HK-2 (cell line): Measurements from ENCODE around the gene TCF4.
"Not testable (repeated sequence)": the region's sequence is repeated elsewhere in the genome, so short reads cannot be mapped to it uniquely, and the experiment has no call there.

Source experiments
- DNase-seq: peaks from one replicate; pipeline ENCODE4 v3.0.0-alpha.2; 2018; ENCODE audit not compliant: unreplicated experiment

Gene TCF4

DNA sequence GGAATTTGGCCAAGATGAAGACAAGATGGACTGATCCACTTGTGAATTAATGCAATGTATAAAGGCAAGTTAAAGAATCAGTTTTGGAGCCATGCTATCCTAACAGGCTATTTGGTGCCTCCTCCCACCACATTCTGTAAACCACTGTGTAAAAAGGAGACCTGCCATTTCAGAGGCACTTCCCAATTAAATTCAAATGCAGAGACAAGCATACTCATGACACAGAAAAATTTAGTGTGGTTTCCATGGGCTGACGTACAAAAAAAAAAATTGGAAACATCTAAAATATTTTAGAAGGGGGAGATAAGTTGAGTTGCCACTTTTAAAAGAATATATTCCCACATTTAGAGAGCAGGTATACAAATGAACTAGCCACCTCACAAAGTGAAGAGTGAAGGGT, 112.1 kb downstream of the TCF4 start:
- DNase-seq: no peak

DNA sequence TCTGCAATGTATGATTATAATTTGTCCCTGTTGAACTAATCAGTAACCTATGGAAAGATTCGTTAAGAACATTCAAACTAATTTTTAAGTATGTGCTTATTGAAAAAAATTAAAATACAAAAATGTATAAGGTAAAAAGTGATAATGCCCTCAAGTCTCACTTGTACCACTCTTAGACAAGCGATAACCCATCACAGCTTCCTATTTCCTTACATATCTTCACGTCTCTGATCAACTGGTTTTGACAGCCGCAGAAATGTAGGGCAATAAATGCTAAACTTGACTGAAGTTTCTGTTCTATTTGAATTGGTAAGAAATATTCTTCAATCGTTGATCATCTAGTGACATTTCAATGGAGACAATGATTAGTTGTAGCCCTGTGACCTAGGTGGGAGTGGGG, 112.5 kb downstream of the TCF4 start:
- DNase-seq: no peak

DNA sequence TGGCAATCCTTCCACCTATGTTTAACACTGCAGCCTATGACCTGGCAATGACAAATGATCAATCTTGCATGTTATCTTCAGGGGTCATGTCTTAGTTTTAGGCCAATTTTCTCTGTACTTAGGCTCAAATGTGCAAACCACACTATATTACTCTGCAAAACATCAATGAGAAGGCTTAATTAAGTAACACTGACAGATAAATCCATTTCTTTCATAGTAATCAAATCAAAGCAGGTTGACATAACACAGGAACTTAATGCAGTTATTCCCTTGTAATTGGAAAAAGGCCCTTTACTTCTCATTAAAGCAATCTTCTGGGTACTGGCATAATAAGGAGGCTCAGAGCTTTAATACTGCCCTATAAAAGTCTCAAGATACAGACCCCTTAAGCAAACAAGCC, 114.4 kb downstream of the TCF4 start:
- DNase-seq: no peak

DNA sequence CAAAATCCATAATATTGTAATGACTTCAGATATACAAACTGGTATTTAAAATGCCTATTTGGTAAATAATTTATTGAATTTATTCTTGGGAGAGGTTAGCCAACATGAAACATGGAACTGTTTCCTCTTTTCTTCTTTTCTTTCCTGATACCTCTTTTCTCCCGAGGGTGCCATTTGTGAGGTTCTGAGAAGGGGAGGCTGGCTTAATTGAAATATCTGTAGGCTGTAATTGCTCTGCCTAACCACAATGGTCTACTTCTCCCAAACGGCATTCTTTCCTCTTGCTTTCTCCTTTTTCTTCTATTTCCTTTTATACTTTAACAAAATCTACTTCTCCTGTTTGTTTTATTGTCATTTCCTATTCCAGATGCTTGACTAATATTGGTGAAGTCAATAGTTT, 114.9 kb downstream of the TCF4 start:
- DNase-seq: no peak

DNA sequence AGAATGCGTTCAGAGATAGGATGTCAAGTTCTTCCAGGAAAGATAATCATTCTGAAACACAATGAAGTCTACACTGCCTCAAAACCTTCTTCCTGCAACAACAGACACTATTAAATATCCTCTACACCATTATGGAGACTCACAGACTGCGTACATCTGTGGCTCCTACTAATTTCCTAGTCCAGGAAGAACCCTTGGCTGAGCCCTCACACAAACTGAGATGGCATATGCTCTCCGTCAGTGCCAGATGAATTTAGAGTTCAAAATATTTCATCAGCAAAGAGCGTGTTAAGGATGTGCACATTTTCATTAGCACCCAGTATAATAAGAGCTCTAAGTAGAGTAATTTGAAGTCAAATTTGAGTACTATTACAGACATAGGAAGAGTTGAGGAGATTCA, 117.2 kb downstream of the TCF4 start:
- no peak for DNase-seq

DNA sequence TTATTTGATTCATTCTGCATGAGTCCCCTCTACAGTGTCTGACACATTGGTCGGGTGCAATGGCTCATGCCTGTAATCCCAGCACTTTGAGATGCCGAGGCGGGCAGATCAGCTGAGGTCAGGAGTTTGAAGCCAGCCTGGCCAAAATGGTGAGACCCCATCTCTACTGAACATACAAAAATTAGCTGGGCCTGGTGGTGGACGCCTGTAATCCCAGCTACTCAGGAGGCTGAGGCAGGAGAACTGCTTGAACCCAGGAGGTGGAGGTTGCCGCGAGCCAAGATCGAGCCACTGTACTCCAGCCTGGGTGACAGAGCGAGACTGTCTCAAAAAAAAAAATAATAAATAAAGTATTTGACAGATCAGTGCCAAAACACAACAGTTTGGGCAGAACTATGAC, 118.9 kb downstream of the TCF4 start:
- DNase-seq: not testable (repeated sequence)

DNA sequence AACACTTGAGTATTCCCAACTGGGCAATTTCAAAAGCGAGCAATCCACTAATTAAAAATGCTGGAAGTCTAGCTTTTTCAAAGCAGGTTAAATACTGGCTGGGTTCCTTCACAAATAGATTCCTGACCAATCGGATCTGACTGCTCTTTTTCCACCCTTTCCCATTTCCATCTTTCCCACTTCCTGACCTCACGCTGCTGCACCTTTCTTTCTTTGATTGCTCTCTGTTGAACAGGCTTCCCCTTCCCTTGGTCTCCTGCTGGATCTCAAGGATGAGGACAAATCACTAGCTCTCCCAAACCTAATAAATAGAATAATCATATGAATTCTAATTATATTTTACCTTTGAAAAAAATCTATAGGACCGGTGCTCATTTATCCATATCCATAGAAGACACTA, 121.2 kb downstream of the TCF4 start:
- no peak for DNase-seq

DNA sequence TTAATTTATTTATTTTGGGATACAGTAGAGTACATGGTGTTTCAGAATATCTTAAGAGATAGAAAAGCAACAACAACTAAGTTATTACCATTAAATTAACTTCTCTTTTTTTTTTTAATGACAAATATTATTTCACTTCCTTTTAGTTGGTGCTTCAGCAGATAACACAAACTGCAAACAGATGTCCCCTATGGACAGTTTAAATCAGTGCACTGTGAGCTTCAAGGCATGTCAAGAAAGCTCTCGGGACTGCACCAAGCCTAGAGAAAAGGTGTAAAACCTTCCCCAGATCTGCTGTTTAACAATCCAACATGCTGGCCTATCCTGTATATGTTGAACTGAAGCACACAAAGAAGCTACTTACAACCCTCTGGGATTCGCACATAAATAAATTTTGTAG, 122.7 kb downstream of the TCF4 start:
- DNase-seq: no peak

DNA sequence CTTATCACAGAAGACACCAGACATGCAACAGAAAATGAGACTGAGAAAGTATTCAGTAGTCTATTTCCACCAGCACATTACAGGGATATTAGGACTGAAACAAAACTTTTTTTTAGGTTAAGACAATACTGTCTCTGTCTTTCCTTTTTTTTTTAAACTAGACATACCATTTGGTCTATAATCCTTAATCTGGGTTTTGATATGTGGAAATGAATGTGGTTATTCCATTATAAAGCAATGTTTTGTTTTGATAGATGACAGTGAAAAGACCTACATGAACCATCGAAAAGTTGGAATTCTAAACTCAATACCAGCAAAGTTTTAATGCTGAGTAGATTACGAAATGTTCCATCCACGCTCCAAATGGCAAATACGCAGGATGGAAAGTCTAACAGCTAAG, 123.4 kb downstream of the TCF4 start:
- no peak for DNase-seq

DNA sequence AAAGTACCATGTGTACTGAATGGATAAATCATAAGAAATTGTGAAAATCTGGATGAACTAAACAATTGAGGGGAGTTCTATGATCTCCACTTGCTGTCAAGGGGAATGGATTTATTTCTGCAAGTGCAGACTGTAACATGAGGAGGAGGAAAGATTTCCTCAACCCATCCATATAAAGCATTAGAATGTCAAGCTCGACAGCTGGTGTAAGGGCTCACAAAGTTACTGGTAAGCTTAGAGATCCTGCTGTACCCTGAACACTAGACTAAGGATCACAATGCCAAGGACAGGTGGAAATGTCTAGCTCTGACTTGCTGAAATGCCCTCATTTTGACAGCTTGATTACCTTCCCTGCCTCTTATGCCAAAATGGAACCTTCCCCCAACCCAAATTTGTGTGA, 125.3 kb downstream of the TCF4 start:
- no peak for DNase-seq

DNA sequence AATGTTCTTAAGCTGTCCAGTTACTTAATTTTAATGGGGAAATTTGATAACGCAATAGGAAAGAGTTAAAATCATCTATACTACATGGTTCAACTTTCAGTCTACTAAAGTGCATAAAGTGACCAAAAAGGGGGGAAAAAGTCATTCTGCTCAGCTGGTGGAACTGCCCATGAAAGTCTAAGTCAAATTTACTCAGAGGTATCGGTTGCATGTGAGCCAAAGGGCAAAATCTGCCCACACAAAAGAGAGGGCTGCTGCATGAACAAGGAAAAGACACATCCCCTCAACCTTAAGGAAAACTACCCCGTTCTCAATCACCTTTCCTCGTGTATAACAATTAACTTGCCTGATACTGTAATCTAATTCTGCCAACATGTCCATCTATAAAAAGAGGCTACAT, 126.1 kb downstream of the TCF4 start:
- no peak for DNase-seq

DNA sequence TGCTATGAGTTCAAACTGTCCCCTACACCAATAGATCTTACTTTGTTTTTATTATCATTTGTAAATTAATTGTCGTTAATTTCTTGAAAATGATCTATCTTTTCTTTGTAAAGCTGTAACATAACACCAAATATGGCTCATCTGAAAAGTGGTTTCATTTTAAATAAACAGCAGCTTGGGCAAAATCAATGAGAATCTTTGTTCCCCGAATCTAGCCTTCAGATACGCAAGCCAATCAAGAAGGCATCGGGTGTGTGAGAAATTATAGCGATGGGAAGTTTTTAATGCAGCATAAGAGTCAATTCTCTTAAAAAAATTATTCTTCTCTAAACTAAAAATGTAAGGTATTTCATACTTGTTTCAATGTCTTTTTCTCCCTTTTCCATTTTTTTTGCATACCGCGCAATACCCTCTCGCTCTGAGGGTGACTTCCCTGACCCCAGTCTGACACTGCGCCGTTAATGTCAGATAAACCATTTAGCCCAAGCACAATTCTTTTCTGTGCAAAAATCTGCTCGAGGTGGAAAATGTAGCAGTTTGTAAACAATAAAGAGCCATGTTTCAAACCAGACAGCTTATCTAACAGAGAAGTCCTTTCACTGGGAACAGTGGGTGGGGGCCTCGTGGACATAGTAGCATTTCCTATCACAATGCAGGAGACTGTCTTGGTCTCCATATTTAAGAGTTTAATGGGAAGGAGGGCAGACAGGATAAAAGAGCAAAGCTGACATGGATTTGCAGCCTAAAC, 129.4 kb downstream of the TCF4 start:
- no peak for DNase-seq

DNA sequence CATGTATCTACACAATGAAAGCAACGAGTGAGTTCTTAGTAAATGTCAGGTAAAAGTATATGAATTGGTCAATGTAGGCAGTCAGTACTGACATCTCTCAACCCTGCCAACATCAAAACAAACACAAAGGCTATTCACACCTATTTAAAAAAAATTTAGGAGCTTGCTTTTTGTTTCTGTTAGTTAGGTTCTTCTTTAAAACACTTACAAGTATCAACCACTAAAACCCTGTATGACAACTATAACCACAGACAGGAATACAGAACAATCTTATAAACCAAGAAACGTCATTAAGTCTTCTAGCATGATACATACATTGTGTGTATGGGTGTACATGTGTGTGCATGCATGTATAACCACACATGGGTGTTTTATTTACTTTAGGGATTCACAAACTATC, 131.0 kb downstream of the TCF4 start:
- no peak for DNase-seq

DNA sequence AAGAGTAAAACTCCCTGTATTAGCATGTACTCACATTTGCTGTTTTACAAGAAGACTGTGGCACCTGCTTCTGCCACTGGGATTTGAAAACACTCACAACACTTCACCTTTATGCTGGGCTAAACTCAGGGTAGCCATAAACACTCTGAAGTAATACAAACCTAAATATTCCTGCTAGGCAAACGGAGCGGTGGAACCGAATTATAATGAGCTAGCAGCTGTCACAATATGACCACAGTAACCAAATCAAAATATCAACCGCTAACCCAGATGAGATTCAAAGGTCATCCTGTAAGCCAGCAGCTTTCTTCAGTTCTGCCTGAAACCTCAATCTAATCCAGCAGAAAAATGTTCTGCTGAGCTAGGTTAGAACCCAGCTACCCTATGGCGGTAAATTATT, 132.1 kb downstream of the TCF4 start:
- no peak for DNase-seq

DNA sequence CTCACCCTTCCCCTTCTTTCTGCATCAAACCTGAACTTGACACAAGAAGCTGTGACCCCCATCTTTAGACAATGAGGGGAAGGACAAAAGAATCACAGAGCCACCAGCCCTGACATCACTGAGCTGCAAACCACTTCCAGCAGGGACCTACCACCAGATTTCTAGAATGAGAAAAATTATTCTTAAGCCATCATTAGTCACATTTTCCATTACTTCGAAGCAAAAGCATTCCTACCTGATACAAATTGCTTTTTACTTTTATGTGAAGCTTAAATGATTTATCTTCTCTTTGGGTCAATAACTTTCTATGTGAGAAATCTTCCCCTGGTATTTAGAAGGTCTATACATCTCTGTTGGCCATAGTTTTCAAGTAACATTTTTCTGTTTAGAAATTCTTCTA, 134.8 kb downstream of the TCF4 start:
- DNase-seq: no peak

DNA sequence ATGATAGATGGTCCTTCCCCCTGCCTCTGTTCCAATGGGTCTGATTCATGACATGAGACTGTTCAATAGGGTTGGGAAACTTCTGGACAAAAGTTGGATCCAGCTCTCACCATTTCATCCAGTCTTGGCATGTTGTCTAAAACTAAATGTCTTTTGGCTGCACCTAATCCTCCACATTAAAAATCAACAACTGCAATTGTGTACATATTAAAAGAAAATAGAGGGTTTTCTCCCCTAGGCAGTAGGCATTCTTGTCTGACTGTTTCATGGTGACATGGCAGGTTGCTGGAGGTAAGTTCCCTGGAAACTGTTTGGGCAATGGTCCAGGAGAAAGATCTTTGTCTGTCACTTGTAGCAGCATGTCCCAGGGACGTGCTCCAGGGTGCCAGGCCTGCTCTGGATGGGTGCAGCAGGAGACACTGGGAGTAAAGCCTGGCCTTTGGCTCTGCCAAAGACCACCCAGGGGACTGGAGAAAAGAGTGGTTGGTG, 135.8 kb downstream of the TCF4 start:
- DNase-seq: no peak

DNA sequence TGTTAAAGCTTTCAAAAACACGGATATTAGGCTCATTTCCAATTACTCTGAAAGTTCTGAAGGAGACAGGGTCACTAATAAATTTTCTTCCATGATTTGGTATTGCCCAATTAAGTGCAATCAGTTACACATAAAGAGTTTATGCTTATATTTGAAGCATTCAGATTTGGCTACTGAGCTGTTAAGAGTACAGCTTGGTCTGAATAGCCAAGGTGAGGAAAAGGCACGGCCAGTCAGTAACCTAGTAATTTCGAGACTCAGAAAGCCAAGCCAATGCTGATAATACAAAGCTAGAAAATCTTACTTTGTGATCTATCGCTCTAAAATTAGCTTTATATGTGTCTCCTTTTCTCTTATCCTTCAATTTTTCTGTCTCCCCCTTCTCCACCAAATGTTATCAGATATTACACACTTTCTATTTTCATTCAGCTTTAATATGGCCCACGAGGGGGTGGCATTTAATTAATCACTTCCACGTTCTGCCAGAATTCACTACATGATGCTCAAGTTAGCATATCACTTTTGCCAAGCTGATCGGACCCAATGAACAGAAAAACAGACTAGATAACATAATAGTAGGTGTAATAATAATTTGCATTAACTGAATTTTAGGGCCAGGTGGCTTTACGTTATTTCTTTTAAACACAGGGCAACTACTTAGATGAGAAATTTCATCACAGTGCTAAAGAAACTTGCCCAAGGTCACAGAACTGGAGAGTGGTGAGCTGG, 138.4 kb downstream of the TCF4 start:
- DNase-seq: no peak

DNA sequence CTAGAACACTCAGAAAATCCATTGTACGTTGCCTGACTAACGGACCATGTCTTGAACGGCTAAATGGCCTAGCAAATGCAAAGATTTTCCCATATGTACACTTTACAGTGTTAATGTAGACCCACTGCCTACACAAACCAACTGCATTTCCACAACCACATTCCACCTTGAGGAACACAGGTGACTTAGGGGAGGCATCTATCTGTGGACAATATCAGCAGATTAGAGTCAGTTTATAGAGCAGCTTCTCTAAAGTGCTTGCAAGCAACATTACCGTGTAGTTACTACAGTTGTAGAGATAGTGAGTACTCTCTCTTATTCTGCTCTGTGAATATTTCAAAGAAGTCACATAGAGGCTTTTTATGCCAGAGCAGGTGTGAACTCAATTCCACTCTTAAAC, 139.6 kb downstream of the TCF4 start:
- DNase-seq: no peak

DNA sequence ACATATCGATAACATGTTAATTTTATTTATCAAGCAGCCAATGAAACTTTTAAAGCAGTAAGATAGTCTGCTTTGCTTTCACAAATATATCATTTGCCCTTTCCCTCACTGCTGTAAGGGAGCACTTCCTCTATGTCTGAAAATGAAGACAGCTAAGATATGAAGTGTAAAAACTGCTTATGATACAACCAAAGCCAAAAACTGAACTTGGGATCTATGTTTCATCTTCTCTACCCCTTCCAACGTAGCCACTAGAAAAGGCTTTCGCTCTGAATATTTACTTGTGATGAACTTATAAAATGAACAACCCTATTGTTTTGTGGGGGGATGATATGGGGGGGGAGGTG, 140.3 kb downstream of the TCF4 start:
- no peak for DNase-seq

DNA sequence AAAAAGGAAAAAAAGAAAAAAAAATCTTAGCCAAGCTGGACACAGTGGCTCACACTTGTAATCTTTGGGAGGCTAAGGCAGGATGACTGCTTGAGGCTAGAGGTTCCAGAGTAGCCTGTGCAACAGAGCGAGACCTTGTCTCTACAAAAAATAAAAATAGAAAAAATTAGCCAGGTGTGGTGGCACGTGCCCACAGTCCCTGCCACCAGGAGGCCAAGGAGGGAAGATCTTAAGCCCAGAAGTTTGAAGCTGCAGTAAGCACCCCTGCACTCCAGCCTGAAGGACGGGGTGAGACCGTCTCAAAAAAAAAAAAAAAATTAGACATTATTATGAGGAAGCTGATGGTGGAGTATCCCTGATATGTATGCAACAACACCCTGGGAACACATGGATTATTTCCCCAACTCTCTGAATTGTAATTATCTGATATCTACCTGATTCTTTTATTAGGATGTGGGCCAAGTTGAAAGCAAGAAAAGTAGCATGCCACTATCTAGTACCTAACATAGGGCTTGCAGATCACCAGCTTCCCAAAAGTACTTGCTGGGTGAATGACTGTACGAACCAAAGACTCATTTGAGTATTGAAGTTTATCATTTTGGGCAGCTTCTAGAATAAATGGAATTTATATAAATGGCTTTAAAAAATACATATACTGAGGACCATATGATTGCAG, 140.9 kb downstream of the TCF4 start:
- no peak for DNase-seq

DNA sequence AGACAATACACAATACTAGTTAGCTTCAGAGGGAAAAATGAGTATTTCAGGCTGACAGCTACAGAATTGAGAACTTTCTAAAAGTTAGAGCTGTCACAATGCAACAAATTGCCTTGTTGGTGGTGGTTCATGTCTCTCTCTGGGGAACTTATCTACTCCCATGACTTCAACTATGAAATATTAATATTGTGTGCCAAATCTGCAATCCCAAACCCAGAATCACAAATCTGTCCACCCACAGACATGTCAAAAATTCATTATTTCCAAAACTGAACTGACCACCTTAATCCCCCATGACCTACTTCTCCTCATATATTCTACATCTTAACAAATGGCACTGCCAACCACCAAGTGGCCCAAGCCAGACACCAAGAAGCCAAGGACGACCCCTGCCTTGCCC, 143.5 kb downstream of the TCF4 start:
- DNase-seq: no peak

DNA sequence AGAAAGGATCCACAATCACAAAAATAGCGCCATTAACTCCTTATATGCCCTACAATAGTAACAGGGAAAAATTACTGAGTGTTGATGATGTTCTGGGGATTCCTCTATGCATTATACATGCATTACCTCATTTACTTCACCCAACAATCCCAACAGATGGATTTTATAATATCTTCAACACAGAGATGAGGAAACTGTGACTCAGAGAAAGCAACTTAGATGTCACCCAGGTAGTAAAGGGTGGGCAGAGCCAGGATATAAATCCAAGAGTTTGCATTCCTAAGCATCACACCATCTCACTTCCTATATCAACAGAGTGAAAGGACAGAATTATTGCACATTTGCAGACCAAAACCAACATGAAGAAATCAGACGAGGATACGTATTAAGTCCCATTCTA, 144.2 kb downstream of the TCF4 start:
- DNase-seq: no peak

DNA sequence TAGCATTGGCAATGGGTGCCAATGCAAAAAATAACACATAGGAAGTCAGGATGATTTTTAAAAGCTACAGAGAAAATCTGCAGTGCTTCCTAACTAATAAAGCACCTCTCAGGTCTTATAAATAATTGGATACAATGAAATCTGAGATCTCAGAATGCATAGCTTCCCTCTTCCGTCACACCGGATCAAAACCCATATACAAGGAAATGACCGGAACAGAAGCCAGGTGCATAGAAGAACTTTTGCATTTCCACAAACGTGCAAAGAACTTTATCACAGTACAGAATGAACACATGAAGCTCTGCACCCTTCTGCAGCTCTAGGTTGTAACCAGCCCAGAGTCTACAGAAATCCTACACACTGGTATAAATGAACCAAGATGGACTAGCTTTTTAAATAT, 145.4 kb downstream of the TCF4 start:
- DNase-seq: no peak
